Stimulated activated CD8-positive, alpha-beta memory T cell treated with anti-CD3 and anti-CD28 coated beads, Interleukin-15, amount 100 ng/mL, for 24 hours (primary cell): ENCODE results near the gene ZNF490.

Source experiments
- DNase-seq: peaks from one replicate; pipeline ENCODE4 v3.0.0-alpha.2; 2020; ENCODE audit warnings: low read depth

Gene ZNF490

GRCh38 chr19:12543855-12544254 is 66.8 kb downstream of the ZNF490 start:
- DNase-seq, result no peak
